ENCODE measurements around the gene COG5. TPM values are rescaled to one million over a fixed set of nuclear protein-coding genes. Genes with fewer than 3 reads are reported as not detected.
A peak's percentile ranks its signal among the peaks of the same experiment; 100 is the strongest.
"Not testable (repeated sequence)": the region's sequence is repeated elsewhere in the genome, so short reads cannot be mapped to it uniquely, and the experiment has no call there.

COG5 gene
- total RNA-seq, 1 donor from 2014 or later = 49.1 TPM

DNA sequence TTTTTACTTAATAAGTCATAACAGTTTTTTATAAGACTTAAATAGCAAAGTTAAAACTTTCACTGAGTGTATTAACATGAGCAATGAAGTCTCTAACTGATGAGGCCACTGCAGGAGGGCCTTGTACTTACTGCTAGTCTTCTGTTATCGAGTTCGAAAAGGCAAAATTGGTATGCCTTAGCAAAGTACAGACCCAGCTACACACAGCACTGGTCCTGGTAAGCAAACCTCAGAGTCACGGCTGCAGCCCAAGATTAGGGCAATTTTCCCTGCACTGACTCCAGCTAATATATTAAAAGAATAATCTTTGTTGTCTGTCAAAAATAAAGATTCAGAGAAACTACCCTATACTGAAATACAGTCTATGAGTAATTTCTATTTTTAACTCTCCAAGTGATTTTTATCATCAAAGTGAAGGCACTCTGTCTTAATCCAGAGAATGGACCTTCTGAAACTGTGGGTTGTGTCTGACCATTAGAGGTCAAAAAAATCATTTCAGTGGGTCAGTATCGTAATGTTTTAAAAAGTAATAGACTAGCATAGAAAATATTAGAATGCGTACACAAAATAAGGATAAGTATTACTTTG, 309.2 kb downstream of the COG5 start:
- intact Hi-C loops (cut with DNase I) = no loop called here
- TF ChIP-seq, protein P1, sequence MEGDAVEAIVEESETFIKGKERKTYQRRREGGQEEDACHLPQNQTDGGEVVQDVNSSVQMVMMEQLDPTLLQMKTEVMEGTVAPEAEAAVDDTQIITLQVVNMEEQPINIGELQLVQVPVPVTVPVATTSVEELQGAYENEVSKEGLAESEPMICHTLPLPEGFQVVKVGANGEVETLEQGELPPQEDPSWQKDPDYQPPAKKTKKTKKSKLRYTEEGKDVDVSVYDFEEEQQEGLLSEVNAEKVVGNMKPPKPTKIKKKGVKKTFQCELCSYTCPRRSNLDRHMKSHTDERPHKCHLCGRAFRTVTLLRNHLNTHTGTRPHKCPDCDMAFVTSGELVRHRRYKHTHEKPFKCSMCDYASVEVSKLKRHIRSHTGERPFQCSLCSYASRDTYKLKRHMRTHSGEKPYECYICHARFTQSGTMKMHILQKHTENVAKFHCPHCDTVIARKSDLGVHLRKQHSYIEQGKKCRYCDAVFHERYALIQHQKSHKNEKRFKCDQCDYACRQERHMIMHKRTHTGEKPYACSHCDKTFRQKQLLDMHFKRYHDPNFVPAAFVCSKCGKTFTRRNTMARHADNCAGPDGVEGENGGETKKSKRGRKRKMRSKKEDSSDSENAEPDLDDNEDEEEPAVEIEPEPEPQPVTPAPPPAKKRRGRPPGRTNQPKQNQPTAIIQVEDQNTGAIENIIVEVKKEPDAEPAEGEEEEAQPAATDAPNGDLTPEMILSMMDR (IDR thresholded peaks at IDR 0.05) = no peak
- Histone ChIP-seq H3K36me3 (no peaks in the 10 kb centered on the region), H3K9me3 (no peaks in the 10 kb centered on the region), H3K4me3 (no peak overlapping the region), H3K4me1 (no peaks in the 10 kb centered on the region), H3K27ac (no peak overlapping the region), H3K27me3 (ENCODE audit: low read depth) (no peaks in the 10 kb centered on the region)
- ATAC-seq (no peak), DNase-seq (no peak)

DNA sequence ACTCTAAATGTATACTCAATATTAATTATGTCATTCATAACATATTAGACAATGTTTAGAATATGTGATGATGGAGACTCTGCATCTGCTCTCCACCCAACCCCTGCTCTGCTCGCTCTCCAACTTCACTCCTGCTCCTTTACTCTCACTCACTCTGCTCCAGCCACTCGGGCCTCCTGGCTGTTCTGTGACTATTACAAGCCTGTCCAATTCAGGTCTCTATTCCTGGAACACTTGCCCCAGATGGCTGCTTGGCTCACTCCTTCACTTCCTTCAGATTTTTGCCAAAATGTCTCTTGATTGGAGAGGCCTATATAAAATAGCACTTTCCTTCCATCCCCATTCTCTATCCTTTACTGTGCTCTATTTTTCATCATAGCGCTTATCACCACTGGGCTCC, 310.1 kb downstream of the COG5 start:
- H3K27ac ChIP-seq = no peak overlapping the region
- TF ChIP-seq, protein P1 (IDR thresholded peaks at IDR 0.05) = no peak
- H3K27me3 ChIP-seq (ENCODE audit: low read depth) = no peaks in the 10 kb centered on the region
- H3K4me3 ChIP-seq = no peak overlapping the region
- intact Hi-C loops (cut with DNase I) = no loop called here
- no peak for DNase-seq
- H3K9me3 ChIP-seq = no peaks in the 10 kb centered on the region
- no peaks in the 10 kb centered on the region for H3K36me3 ChIP-seq
- no peaks in the 10 kb centered on the region for H3K4me1 ChIP-seq
- no peak for ATAC-seq

DNA sequence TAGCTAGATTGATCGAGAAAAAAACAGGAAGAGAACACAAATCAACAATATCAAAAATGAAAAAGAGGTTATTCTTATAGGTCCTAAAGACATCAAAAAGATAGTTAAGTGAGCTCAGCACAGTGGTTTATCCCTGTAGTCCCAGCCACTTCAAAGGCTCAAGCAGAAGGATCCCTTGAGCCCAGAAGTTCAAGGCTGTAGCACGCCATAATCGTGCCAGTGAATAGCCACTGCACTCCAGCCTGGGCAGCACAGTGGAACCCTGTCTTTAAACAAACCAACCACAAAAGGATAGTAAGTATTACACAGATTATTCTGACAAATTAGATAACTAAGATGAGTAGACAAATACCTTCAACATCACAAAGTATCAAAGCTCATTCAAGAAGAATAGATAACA, 311.8 kb downstream of the COG5 start:
- H3K4me1 ChIP-seq = no peaks in the 10 kb centered on the region
- no peak overlapping the region for H3K4me3 ChIP-seq
- DNase-seq = no peak
- no peaks in the 10 kb centered on the region for H3K9me3 ChIP-seq
- ATAC-seq = no peak
- H3K27ac ChIP-seq = no peak overlapping the region
- intact Hi-C loops (cut with DNase I) = no loop called here
- H3K27me3 ChIP-seq (ENCODE audit: low read depth) = no peaks in the 10 kb centered on the region
- peaks cover 9% of the 10 kb centered on the region for H3K36me3 ChIP-seq
- TF ChIP-seq, protein P1 (IDR thresholded peaks at IDR 0.05) = no peak

DNA sequence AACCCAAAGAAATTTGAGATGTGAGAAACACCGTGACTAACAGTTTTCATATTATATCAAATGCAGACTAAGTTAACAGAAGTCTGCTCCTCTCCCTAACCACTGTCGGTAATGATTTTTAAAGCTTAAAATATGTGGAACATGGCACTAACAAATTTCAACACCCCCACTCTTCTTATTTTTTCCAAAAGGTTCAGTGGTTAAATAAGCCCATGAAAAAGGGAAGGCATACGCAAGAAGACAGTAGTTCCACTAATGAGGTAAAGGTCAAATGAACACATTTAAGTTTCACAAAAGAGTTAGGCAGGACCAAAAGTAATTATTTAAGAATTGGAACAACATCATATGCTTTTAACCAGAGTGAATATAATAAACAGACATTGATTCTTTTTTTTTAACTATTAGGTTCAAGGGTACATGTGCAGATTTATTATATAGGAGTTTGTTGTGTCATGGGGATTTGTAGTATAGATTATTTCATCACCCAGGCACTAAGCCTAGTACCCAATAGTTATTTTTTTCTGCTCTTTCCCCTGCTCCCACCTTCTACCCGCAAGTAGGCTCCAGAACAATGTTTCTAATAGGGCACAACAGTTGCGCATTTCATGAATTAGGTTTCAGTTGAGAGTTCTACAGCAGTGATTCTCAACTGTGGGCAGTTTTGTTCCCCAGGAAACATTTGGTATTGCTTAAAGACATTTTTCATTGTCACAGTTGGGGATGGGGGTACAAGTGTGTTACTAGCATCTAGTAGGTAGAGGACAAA, 315.0 kb downstream of the COG5 start:
- peak in 1 of 2 donors; percentile 64 for ATAC-seq
- Histone ChIP-seq H3K36me3 (peaks cover 9% of the 10 kb centered on the region), H3K4me1 (no peaks in the 10 kb centered on the region), H3K27ac (no peak overlapping the region), H3K27me3 (ENCODE audit: low read depth) (no peaks in the 10 kb centered on the region), H3K4me3 (no peak overlapping the region), H3K9me3 (peaks cover 5% of the 10 kb centered on the region)
- no peak for DNase-seq
- TF ChIP-seq, protein P1 (IDR thresholded peaks at IDR 0.05) = no peak
- intact Hi-C loops (cut with DNase I) = no loop called here

DNA sequence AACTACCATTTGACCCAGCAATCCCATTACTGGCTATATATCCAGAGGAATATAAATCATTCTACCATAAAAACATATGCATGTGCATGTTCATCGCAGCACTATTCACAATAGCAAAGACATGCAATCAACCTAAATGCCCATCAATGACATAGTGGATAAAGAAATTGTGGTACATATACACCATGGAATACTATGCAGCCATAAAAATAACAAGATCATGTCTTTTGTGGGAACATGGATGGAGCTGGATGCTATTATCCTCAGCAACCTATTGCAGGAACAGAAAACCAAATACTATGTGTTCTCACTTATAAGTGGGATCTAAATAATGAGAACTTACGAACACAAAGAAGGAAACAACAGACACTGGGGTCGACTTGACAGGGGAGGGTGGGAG, 316.9 kb downstream of the COG5 start:
- ATAC-seq; H3K9me3 ChIP-seq; intact Hi-C loops (cut with DNase I); H3K4me3 ChIP-seq; DNase-seq; H3K27ac ChIP-seq; H3K4me1 ChIP-seq; H3K27me3 ChIP-seq (ENCODE audit: low read depth); H3K36me3 ChIP-seq: not testable (repeated sequence)

DNA sequence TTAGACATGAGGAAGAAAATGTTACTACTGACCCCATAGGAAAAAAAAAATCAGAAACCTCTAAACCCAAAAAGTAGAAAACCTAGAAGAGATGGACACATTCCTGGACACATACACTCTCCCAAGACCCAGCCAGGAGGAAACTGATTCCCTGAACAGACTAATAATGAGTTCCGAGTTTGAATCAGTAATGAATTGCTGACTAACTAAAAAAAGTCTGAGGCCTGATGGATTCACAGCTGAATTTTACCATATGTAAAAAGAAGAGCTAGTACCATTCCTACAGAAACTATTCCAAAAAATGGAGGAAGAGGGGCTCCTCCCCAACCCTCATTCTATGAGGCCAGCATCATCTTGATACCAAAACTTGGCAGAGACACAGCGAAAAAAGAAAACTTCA, 319.1 kb downstream of the COG5 start:
- H3K9me3 ChIP-seq = peaks cover 5% of the 10 kb centered on the region
- peaks cover 9% of the 10 kb centered on the region for H3K36me3 ChIP-seq
- H3K27ac ChIP-seq = no peak overlapping the region
- H3K4me3 ChIP-seq = no peak overlapping the region
- TF ChIP-seq, protein P1 (IDR thresholded peaks at IDR 0.05) = no peak
- no peaks in the 10 kb centered on the region for H3K4me1 ChIP-seq
- intact Hi-C loops (cut with DNase I) = no loop called here
- ATAC-seq (no peak), DNase-seq (no peak)
- H3K27me3 ChIP-seq (ENCODE audit: low read depth) = no peaks in the 10 kb centered on the region
